Endodermal cell (in vitro differentiated cells): ENCODE measurements around the gene ROR1. TPM values are rescaled to one million over a fixed set of nuclear protein-coding genes. Genes with fewer than 3 reads are reported as not detected.

Experiments
- DNase-seq: peaks from one replicate; pipeline ENCODE4 v3.0.0-alpha.2; 2017
- H3K27ac ChIP-seq: 2 replicates; pipeline ENCODE4 v1.5.1; 2013; ENCODE audit warnings: mild to moderate bottlenecking, low read depth, low read length, moderate library complexity
- H3K27me3 ChIP-seq: 2 replicates; pipeline ENCODE4 v1.6.1; 2013; ENCODE audit warnings: mild to moderate bottlenecking, low read length, moderate library complexity; ENCODE audit not compliant: insufficient read depth, control insufficient read depth, poor library complexity, severe bottlenecking
- H3K36me3 ChIP-seq: 2 replicates; pipeline ENCODE4 v1.7.0; 2013; ENCODE audit warnings: mild to moderate bottlenecking, low read length, moderate library complexity; ENCODE audit not compliant: control insufficient read depth, insufficient read depth
- H3K4me1 ChIP-seq: one replicate; pipeline ENCODE4 v1.7.0; 2013; ENCODE audit warnings: low read length; ENCODE audit not compliant: control insufficient read depth, insufficient read depth
- H3K4me3 ChIP-seq: 2 replicates; pipeline ENCODE4 v1.5.1; 2013; ENCODE audit warnings: mild to moderate bottlenecking, low read length, moderate library complexity
- H3K9ac ChIP-seq: 2 replicates; pipeline ENCODE4 v1.6.1; 2013; ENCODE audit warnings: mild to moderate bottlenecking, low read length, moderate library complexity; ENCODE audit not compliant: poor library complexity, severe bottlenecking; ENCODE audit errors: extremely low read depth
- H3K9me3 ChIP-seq: 2 replicates; pipeline ENCODE4 v1.6.1; 2013; ENCODE audit warnings: mild to moderate bottlenecking, low read length, moderate library complexity; ENCODE audit not compliant: control insufficient read depth
- H3K27ac Mint-ChIP-seq: 2 replicates; pipeline ENCODE4 v1.8.0; 2020; ENCODE audit warnings: mixed read lengths
- H3K27me3 Mint-ChIP-seq: 2 replicates; pipeline ENCODE4 v1.8.0; 2021; ENCODE audit warnings: mild to moderate bottlenecking, mixed read lengths; ENCODE audit not compliant: insufficient read depth
- H3K36me3 Mint-ChIP-seq: 2 replicates; pipeline ENCODE4 v1.8.0; 2020; ENCODE audit warnings: low read depth, mixed read lengths
- H3K4me1 Mint-ChIP-seq: 2 replicates; pipeline ENCODE4 v1.8.0; 2020; ENCODE audit warnings: mixed read lengths
- H3K4me3 Mint-ChIP-seq: 2 replicates; pipeline ENCODE4 v1.8.0; 2020; ENCODE audit warnings: mild to moderate bottlenecking, moderate library complexity, mixed read lengths
- H3K9me3 Mint-ChIP-seq: 2 replicates; pipeline ENCODE4 v1.8.0; 2020; ENCODE audit warnings: mild to moderate bottlenecking, mixed read lengths
- CTCF ChIP-seq: fragments of 200-600 bp; sonication (generic); conservative IDR thresholded peaks from 2 replicates; pipeline ENCODE4 v1.5.0; 2021; ENCODE audit warnings: antibody characterized with exemption, mild to moderate bottlenecking
- WGBS, 2 experiments: methylation state at CpG; one replicate each; pipeline versions ENCODE4 v1.1.5 to v1.1.7; 2013; ENCODE audit warnings: missing lambda C conversion rate in 2 of 2, mixed read lengths in 1 of 2; ENCODE audit not compliant: insufficient coverage in 1 of 2, insufficient read length in 1 of 2; 5-methylcytosine and 5-hydroxymethylcytosine counted together
- total RNA-seq, 2 donors: library from RNA; stranded (reverse); fragmentation: NEBNext Ultra II Directional in 1 of 2; extraction: Animal tissue kit (Norgen Biotek cat#: 25700) in 1 of 2; gene quantifications; 2 replicates in 1 of 2; 3 replicates in 1 of 2; pipeline ENCODE4 v1.2.1, GENCODE V29; 2021

The ROR1 gene
- total RNA-seq, 2 donors from 2014 or later = 77.4 to 77.9 TPM

GRCh38 chr1:63931468-63931867, 157.7 kb downstream of the ROR1 start:
- H3K9me3 ChIP-seq = no peaks in the 10 kb centered on the region
- WGBS, 2 experiments = 94 to 95% methylated on average over 2 of the region's 2 CpGs
- H3K4me1 Mint-ChIP-seq = peaks cover 18% of the 10 kb centered on the region
- H3K27ac ChIP-seq = no peak overlapping the region
- DNase-seq = no peak
- no peaks in the 10 kb centered on the region for H3K36me3 Mint-ChIP-seq
- H3K27me3 ChIP-seq = no peaks in the 10 kb centered on the region
- no peaks in the 10 kb centered on the region for H3K9me3 Mint-ChIP-seq
- no peak overlapping the region for H3K9ac ChIP-seq
- no peaks in the 10 kb centered on the region for H3K27me3 Mint-ChIP-seq
- no peak overlapping the region for H3K4me3 Mint-ChIP-seq
- no peaks in the 10 kb centered on the region for H3K36me3 ChIP-seq
- H3K27ac Mint-ChIP-seq = no peak overlapping the region
- peaks cover 8% of the 10 kb centered on the region for H3K4me1 ChIP-seq
- no peak for TF ChIP-seq CTCF
- H3K4me3 ChIP-seq = no peak overlapping the region

- H3K27me3 Mint-ChIP-seq = no peaks in the 10 kb centered on the region
- H3K27me3 ChIP-seq = no peaks in the 10 kb centered on the region
- no peaks in the 10 kb centered on the region for H3K9me3 Mint-ChIP-seq
- H3K27ac Mint-ChIP-seq = no peak overlapping the region
- no peak overlapping the region for H3K4me3 Mint-ChIP-seq
- peaks cover 4% of the 10 kb centered on the region for H3K4me1 Mint-ChIP-seq
- H3K4me1 ChIP-seq = no peaks in the 10 kb centered on the region
- H3K36me3 Mint-ChIP-seq = no peaks in the 10 kb centered on the region
- H3K9me3 ChIP-seq = no peaks in the 10 kb centered on the region
- no peak for DNase-seq
- H3K27ac ChIP-seq = no peak overlapping the region
- TF ChIP-seq CTCF = no peak
- no peaks in the 10 kb centered on the region for H3K36me3 ChIP-seq
- H3K9ac ChIP-seq = no peak overlapping the region
- no peak overlapping the region for H3K4me3 ChIP-seq
- 95% methylated on average over 1 of the region's 1 CpG; no CpG with 5 or more reads in 1 of the 2 experiments for WGBS, 2 experiments
Observed at GRCh38 chr1:63934697-63935096, 160.9 kb downstream of the ROR1 start.

- Mint-ChIP-seq H3K9me3 (no peaks in the 10 kb centered on the region), H3K27me3 (no peaks in the 10 kb centered on the region), H3K4me3 (no peak overlapping the region), H3K4me1 (peaks cover 4% of the 10 kb centered on the region), H3K27ac (no peak overlapping the region), H3K36me3 (no peaks in the 10 kb centered on the region)
- peak; percentile 48 for TF ChIP-seq CTCF
- Histone ChIP-seq H3K9ac (no peak overlapping the region), H3K9me3 (no peaks in the 10 kb centered on the region), H3K4me3 (no peak overlapping the region), H3K27me3 (no peaks in the 10 kb centered on the region), H3K36me3 (no peaks in the 10 kb centered on the region), H3K27ac (no peak overlapping the region), H3K4me1 (no peaks in the 10 kb centered on the region)
- 70% methylated on average over 1 of the region's 1 CpG; no CpG with 5 or more reads in 1 of the 2 experiments for WGBS, 2 experiments
- DNase-seq = no peak
Observed at GRCh38 chr1:63935143-63935542, 161.3 kb downstream of the ROR1 start.
